A549 (cell line): Measurements from ENCODE around the gene GUCY2D.

ENCODE experiments used
- EP300 ChIP-seq, 2 experiments: fragments of >200 bp; sonication (Bioruptor Twin); formaldehyde crosslinking; IDR thresholded peaks; 2 replicates in 1 of 2; 3 replicates in 1 of 2; pipeline ENCODE4 v1.6.1; 2016 to 2017
- MAFK ChIP-seq: fragments of 450-650 bp; IDR thresholded peaks from 2 replicates; pipeline ENCODE4 v1.6.1; 2014; ENCODE audit not compliant: partially characterized antibody
- RAD21 ChIP-seq, 2 experiments: fragments of >200 bp in 1 of 2; sonication (Bioruptor Twin) in 1 of 2; formaldehyde crosslinking in 1 of 2; IDR thresholded peaks in 1 of 2; conservative IDR thresholded peaks in 1 of 2; 2 replicates in 1 of 2; 3 replicates in 1 of 2; pipeline ENCODE4 v1.6.1; 2012 to 2018; ENCODE audit warnings: inconsistent platforms in 1 of 2
- RCOR1 ChIP-seq: fragments of 150-350 bp; IDR thresholded peaks from 2 replicates; pipeline ENCODE4 v1.6.1; 2014; ENCODE audit warnings: antibody characterized with exemption, low read length, low read depth
- RFX5 ChIP-seq: fragments of 450-650 bp; IDR thresholded peaks from 2 replicates; pipeline ENCODE4 v1.7.1; 2014; ENCODE audit warnings: antibody characterized with exemption, mild to moderate bottlenecking, moderate library complexity
- RNF2 ChIP-seq: fragments of 200-600 bp; sonication (generic); IDR thresholded peaks from 2 replicates; pipeline ENCODE4 v1.6.1; 2016; ENCODE audit warnings: low read depth, mild to moderate bottlenecking, antibody characterized with exemption, moderate library complexity, borderline replicate concordance
- TFCP2L1 ChIP-seq: fragments of 250-450 bp; sonication (Bioruptor Pico); IDR thresholded peaks from 2 replicates; pipeline ENCODE4 v1.5.0; 2021; ENCODE audit warnings: mild to moderate bottlenecking
- ZFP36 ChIP-seq: fragments of 450-650 bp; IDR thresholded peaks from 2 replicates; pipeline ENCODE4 v1.6.1; 2014; ENCODE audit warnings: borderline replicate concordance; ENCODE audit not compliant: partially characterized antibody
- TF ChIP-seq, protein P1 (sequence below): fragments of >200 bp; sonication (Bioruptor Twin); formaldehyde crosslinking; IDR thresholded peaks from 3 replicates; pipeline ENCODE4 v1.5.1; 2016
- TF ChIP-seq, protein P2 (sequence below): fragments of 450-650 bp; IDR thresholded peaks from 2 replicates; pipeline ENCODE4 v1.6.1; 2014; ENCODE audit warnings: antibody characterized with exemption

DNA sequence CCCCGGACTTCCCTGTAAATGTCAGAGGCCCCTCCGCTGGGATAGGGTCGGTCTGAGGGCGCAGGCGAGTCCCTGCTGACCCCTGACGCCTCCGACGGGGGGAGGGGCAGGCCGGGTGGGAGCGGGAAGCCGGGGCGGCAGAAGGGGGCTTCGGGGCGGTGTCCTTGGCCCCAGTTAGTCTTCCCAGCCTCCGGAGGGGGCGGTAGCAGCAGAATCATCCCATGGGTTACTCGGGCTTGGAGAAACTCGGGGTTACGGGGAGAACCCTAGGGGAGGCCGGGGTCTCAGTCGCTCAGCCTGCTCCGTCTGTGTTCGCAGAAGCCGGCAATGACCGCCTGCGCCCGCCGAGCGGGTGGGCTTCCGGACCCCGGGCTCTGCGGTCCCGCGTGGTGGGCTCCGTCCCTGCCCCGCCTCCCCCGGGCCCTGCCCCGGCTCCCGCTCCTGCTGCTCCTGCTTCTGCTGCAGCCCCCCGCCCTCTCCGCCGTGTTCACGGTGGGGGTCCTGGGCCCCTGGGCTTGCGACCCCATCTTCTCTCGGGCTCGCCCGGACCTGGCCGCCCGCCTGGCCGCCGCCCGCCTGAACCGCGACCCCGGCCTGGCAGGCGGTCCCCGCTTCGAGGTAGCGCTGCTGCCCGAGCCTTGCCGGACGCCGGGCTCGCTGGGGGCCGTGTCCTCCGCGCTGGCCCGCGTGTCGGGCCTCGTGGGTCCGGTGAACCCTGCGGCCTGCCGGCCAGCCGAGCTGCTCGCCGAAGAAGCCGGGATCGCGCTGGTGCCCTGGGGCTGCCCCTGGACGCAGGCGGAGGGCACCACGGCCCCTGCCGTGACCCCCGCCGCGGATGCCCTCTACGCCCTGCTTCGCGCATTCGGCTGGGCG, 542 bp downstream of the GUCY2D start:
- TF ChIP-seq, protein P1, sequence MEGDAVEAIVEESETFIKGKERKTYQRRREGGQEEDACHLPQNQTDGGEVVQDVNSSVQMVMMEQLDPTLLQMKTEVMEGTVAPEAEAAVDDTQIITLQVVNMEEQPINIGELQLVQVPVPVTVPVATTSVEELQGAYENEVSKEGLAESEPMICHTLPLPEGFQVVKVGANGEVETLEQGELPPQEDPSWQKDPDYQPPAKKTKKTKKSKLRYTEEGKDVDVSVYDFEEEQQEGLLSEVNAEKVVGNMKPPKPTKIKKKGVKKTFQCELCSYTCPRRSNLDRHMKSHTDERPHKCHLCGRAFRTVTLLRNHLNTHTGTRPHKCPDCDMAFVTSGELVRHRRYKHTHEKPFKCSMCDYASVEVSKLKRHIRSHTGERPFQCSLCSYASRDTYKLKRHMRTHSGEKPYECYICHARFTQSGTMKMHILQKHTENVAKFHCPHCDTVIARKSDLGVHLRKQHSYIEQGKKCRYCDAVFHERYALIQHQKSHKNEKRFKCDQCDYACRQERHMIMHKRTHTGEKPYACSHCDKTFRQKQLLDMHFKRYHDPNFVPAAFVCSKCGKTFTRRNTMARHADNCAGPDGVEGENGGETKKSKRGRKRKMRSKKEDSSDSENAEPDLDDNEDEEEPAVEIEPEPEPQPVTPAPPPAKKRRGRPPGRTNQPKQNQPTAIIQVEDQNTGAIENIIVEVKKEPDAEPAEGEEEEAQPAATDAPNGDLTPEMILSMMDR = no peak
- no peak for TF ChIP-seq RNF2
- TF ChIP-seq EP300 (IDR thresholded peaks at IDR 0.05) = no peak
- no peak for TF ChIP-seq ZFP36
- TF ChIP-seq RCOR1 = no peak
- TF ChIP-seq MAFK = no peak
- no peak for TF ChIP-seq RAD21 (conservative IDR thresholded peaks at IDR 0.05 in 1 of 2, IDR thresholded peaks at IDR 0.05 in 1 of 2)
- TF ChIP-seq, protein P2, sequence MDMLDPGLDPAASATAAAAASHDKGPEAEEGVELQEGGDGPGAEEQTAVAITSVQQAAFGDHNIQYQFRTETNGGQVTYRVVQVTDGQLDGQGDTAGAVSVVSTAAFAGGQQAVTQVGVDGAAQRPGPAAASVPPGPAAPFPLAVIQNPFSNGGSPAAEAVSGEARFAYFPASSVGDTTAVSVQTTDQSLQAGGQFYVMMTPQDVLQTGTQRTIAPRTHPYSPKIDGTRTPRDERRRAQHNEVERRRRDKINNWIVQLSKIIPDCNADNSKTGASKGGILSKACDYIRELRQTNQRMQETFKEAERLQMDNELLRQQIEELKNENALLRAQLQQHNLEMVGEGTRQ = no peak
- no peak for TF ChIP-seq RFX5
- TF ChIP-seq TFCP2L1 (CRISPR knock-in tag) = no peak
